ENCODE measurements around the gene TEX14. TPM values are rescaled to one million over a fixed set of nuclear protein-coding genes. Genes with fewer than 3 reads are reported as not detected.

Gene TEX14
- total RNA-seq, 1 donor from 2014 or later = 0.34 TPM

- no peak for DNase-seq (ENCODE audit: low spot score in 2 of 2, unreplicated experiment in 2 of 2)
- TF ChIP-seq CTCF (IDR thresholded peaks at IDR 0.05; ENCODE audit: unreplicated experiment) = no peak
- Mint-ChIP-seq H3K27me3 (ENCODE audit: low read depth) (no peaks in the 10 kb centered on the region), H3K27ac (no peak overlapping the region), H3K4me1 (peaks cover 4% of the 10 kb centered on the region), H3K36me3 (no peaks in the 10 kb centered on the region), H3K9me3 (no peaks in the 10 kb centered on the region), H3K4me3 (no peak overlapping the region)
These were observed 14.5 kb downstream of the TEX14 start for GRCh38 chr17:58677194-58677880.

- peaks cover 21% of the 10 kb centered on the region for H3K4me1 Mint-ChIP-seq
- no peak for DNase-seq (ENCODE audit: low spot score in 2 of 2, unreplicated experiment in 2 of 2)
- H3K36me3 Mint-ChIP-seq = no peaks in the 10 kb centered on the region
- H3K27ac Mint-ChIP-seq = peak overlapping the region; percentile 10
- no peaks in the 10 kb centered on the region for H3K27me3 Mint-ChIP-seq (ENCODE audit: low read depth)
- no peak overlapping the region for H3K4me3 Mint-ChIP-seq
- no peak for TF ChIP-seq CTCF (IDR thresholded peaks at IDR 0.05; ENCODE audit: unreplicated experiment)
- H3K9me3 Mint-ChIP-seq = no peaks in the 10 kb centered on the region
These were observed 19.9 kb downstream of the TEX14 start for GRCh38 chr17:58671969-58672368.

- Mint-ChIP-seq H3K36me3 (no peaks in the 10 kb centered on the region), H3K4me3 (no peak overlapping the region), H3K9me3 (no peaks in the 10 kb centered on the region), H3K27me3 (ENCODE audit: low read depth) (no peaks in the 10 kb centered on the region), H3K4me1 (peaks cover 21% of the 10 kb centered on the region), H3K27ac (peak overlapping the region; percentile 76)
- no peak for TF ChIP-seq CTCF (IDR thresholded peaks at IDR 0.05; ENCODE audit: unreplicated experiment)
- no peak for DNase-seq (ENCODE audit: low spot score in 2 of 2, unreplicated experiment in 2 of 2)
These were observed 22.0 kb downstream of the TEX14 start for GRCh38 chr17:58669853-58670252.

GRCh38 chr17:58668598-58668935 is 23.3 kb downstream of the TEX14 start:
- H3K9me3 Mint-ChIP-seq = no peaks in the 10 kb centered on the region
- H3K27me3 Mint-ChIP-seq (ENCODE audit: low read depth) = no peaks in the 10 kb centered on the region
- H3K4me1 Mint-ChIP-seq = peaks cover 21% of the 10 kb centered on the region
- TF ChIP-seq CTCF (IDR thresholded peaks at IDR 0.05; ENCODE audit: unreplicated experiment) = no peak
- H3K4me3 Mint-ChIP-seq = no peak overlapping the region
- no peaks in the 10 kb centered on the region for H3K36me3 Mint-ChIP-seq
- no peak for DNase-seq (ENCODE audit: low spot score in 2 of 2, unreplicated experiment in 2 of 2)
- no peak overlapping the region for H3K27ac Mint-ChIP-seq

- H3K4me3 Mint-ChIP-seq = no peak overlapping the region
- H3K27ac Mint-ChIP-seq = peak overlapping the region; percentile 20
- DNase-seq (ENCODE audit: low spot score in 2 of 2, unreplicated experiment in 2 of 2) = no peak
- H3K27me3 Mint-ChIP-seq (ENCODE audit: low read depth) = no peaks in the 10 kb centered on the region
- peaks cover 21% of the 10 kb centered on the region for H3K4me1 Mint-ChIP-seq
- no peaks in the 10 kb centered on the region for H3K36me3 Mint-ChIP-seq
- H3K9me3 Mint-ChIP-seq = no peaks in the 10 kb centered on the region
- no peak for TF ChIP-seq CTCF (IDR thresholded peaks at IDR 0.05; ENCODE audit: unreplicated experiment)
These were observed 23.8 kb downstream of the TEX14 start for GRCh38 chr17:58667934-58668597.
